ENCODE measurements around the gene MLEC.

Gene MLEC, protein sequence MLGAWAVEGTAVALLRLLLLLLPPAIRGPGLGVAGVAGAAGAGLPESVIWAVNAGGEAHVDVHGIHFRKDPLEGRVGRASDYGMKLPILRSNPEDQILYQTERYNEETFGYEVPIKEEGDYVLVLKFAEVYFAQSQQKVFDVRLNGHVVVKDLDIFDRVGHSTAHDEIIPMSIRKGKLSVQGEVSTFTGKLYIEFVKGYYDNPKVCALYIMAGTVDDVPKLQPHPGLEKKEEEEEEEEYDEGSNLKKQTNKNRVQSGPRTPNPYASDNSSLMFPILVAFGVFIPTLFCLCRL

DNA sequence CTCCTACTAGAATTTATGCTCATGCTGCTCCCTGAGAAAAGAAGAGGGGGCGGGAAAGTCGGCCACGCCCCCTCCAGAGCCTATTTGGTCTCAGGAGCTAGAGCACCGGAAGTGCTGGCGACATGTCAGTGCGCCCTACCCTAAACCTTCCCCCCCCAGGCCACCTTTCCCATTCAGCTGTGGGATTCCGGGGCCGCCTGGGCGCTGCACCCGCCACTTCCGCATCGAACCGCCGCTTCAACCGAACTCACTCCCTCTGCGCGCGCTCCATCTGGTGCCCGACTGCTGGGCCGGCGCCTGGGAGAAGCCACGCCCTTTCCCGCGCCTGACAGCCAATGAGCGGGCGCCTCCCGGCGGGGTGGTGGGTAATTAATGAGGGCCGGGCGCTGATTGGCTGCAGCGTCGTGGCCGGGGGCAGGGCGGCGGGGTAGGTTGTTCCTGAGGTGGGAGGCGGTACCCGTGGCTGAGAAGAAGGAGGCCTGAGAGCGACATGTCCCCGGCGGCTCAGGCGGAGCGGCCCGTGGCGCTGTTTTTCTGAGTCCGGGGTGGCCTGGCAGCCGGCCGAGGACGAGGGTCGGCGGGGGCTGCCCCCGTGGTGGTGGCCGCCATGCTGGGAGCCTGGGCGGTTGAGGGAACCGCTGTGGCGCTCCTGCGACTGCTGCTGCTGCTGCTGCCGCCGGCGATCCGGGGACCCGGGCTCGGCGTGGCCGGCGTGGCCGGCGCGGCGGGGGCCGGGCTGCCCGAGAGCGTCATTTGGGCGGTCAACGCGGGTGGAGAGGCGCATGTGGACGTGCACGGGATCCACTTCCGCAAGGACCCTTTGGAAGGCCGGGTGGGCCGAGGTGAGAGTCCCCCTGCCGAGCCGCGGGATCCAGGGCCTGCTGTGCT lies at the start of gene MLEC:
MLEC (plus strand) TSS at position 460 of the 888 bp plus-strand sequence; CDS start at position 608, 148 bp downstream.
- DNase-seq = peak; percentile 99

DNA sequence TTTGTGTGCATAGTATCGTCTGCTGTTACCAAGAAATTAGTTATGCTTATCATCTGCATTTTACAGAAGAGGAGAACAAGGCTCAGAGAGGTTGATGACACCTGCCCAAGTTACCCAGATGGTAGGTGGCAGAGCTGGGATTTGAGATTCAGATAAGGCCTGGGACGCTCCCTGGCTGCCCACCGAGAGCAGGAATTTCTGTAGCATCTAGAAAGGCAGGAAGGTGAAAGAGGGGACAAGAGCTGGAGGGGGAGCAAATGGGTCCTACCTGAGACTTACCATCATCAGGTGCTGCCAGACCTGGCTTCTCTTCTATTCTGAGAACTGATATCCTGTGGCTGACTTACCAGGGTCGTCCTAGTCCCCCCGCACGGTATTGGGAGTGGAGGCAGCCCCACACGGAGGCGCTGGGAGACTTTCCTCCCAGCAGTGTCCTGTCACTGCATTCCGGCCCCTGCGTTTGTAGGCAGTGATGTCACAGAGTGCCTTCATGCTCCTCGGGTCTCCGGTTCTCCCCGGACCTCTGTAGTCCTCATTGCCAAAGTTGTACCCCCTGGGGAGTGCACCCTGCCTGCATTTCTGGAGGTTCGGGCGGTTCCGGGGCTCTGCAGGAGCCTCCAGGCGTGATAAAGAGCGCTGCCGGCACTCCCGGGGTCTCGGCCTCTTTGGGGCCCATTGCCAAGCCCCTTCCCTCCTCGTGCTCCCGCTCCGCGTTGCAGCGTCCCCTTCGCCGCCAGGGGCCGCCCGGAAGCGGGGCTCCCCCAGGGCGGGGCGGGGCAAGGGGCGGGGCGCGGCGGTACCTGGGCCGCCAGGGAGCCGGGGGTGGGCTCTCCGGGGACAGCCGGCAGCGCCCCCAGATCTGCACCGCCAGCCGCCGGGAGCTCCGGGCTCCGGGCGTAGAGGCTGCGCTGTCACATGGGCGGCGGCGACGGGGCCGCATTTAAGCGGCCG lies 46.9 kb upstream of the MLEC start, which contains the start of gene CABP1:
CABP1 (plus strand) TSS at position 856 of the 951 bp plus-strand sequence; CDS start at position 916, 60 bp downstream.
- DNase-seq = no peak

DNA sequence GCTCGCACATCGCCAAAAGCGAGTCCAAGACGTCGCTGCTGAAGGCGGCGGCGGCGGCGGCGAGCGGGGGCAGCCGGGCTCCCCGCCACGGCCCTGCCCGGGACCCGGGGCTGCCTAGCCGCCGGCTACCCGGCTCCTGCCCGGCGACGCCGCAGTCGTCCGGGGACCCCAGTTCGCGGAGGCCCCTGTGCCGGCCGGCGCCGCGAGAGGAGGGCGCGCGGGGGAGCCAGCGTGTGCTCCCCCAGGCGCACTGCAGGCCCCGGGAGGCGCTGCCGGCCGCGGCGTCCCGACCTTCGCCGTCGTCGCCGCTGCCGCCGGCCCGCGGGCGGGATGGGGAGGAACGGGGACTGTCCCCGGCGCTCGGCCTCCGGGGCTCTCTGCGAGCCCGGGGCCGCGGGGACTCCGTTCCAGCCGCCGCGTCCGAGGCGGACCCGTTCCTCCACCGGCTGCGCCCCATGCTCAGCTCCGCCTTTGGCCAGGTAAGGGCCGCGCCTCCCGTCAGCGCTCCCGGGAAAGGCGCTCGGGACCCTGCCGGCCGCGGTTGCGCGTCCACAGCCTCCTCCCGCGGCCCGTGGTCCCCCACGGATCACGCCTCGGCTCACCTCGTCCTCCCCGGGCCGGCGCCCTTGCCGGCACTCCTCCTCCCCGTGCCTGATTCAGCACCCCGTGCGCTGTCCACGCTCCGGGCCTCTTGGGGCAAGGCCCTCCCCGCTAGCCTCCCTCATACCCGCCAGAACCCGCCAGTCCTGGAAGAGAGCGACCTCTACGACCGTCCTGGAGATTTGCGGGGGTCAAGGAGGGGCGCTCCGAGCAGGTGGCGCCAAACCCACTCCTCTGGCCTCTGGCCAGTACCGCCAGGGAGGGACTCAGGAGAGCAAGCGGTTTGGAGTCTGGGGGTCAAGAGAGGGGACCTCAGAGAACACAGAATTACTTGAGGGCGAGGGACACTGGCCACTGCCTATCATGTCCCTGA lies 45.8 kb upstream of the MLEC start:
- peak; percentile 71 for DNase-seq

DNA sequence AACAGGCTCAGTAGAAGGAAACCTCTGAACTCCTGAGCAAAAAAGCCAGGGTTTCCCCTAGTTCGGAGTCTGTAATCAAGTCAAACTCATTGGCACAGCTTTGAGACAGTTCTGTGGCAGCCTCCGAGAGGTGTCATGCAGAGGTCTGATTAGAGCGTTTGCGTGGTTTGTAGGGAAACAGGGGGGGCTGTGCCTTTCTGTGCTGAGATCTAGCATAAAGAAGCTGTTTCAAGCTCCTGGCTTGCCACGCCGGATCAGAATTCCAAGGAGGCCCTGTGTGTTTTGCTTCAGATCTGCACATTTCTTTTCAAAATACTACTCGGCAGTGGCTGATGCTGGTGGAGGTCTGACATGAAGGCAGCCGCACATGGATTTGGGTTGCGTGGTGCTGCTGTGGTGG lies 44.8 kb upstream of the MLEC start:
- DNase-seq = no peak

DNA sequence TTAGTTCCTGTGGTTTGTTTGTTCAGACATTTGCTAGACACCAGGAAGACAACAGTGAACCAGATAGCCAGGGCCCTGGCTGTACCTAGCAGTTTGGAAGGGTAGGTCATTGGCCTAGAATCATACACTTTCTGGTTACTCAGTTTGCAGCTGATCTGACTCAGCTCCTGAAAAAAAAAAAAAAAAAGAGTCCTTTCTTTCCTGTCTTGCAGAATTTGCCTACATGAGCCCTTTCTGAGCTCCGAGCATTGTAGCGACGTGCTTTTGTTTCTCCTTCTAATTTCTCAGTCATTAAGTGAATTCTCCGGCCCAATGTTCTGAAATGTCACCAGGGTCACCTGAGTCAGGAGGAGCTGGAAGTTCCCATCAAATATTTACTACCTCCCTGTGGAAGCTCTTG lies 44.1 kb upstream of the MLEC start:
- DNase-seq = no peak

DNA sequence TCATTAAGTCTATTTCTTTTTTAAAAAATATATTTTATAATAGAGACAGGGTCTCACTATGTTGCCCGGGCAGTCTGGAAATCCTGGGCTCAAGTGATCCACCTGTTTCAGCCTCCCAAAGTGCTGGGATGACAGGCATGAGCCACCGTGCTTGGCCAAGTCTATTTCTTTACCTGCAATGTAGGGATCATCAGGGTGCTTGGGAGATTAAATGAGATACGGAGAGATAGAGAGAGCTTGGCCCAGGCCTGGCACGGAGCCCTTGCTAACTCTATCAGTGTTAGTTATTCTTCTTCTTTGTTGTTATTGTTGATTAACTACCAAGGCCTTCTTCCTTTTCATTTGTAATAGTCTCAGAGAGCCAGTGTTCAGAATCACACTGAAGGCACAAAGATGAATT lies 43.4 kb upstream of the MLEC start:
- DNase-seq = no peak

DNA sequence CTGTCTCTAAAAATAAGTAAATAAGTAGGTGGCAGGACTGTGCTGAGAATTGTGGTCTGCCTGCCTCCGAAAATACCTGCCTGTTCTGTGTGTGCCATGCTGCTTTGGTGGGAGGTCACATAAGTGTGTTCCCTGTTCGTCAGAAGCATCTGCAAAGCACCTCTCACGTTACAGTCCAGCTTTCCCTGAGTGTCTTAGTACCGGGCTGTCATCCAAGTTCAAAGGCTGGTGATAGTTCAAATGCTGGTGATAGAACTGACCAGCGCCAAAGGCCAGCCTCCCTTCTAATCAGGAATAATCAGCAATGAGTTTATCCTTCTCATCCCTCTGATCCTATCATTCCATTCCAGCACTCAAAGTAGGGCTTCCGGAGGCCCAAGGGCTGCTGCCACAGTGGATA lies 40.9 kb upstream of the MLEC start:
- DNase-seq = no peak

DNA sequence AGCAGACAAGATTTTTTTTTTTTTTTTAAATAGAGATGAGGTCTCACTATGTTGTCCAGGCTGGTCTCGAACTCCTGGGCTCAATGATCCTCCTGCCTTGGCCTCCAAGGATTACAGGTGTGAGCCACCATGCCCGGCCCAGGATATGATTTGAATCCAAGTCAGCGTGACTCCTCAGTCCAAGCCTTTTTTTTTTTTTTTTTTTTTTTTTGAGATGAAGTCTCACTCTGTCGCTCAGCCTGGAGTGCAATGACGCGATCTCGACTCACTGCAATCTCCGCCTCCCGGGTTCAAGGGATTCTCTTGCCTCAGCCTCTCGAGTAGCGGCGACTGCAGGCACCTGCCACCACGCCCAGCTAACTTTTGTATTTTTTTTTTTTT lies 39.6 kb upstream of the MLEC start:
- no peak for DNase-seq

DNA sequence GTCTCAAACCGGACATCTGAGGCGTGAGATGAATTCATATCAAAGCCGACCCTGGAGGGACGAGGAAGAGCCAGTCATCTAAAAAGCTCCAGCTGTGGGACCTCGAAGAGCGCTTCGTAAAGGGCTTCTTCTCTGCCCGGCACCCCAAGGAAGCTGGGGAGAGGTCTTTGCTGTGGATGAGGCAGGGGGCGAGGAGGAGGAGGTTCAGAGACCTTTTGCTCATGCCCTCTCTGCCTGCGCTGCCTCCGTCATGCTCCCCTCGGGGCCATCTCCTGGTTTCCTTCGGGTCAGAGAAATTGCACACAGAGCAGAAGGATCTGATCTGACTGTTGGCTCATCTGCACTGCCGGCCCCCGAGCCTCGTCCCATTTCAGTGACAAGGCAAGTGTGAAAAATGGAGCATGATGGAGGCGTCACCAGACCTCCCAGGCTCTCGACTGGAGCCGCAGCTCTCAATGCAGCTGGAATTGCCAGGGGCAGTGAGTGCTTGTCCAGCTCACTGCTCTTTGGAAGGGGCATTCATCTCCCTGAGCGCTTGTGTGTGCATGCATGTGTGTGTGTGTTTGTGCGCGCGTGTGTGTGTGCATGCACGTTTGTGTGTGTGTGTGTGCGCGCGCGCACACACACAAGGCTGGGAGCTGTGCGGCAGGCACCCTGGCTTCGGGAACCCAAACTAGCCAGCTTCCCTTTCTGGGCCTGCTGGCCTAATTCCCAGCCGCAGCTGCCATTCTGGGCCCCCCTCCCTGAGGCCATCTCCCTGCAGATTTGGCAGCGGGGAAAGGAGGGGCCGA lies 37.3 kb upstream of the MLEC start:
- peak; percentile 48 for DNase-seq

DNA sequence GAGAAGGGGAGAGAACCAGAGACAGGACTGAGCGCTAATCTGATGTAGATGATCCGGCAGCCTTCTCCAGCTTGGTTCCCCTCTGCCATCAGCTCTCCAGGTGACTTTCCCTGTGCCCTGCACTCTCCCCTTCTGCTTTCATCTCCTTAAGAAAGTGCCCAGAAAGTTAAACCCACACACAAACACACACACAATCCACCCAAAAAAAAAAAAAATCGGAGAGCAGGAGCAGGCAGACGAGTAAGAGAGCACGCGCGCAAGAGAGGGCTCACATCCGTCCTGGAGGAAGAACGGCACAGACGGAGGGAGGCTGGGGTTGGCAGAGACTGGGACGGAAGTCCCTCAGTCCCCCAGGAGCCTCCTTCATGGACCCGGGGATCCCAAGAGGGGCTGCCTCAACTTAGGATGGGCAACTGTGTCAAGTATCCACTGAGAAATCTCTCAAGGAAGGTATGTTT lies 36.7 kb upstream of the MLEC start:
- no peak for DNase-seq

DNA sequence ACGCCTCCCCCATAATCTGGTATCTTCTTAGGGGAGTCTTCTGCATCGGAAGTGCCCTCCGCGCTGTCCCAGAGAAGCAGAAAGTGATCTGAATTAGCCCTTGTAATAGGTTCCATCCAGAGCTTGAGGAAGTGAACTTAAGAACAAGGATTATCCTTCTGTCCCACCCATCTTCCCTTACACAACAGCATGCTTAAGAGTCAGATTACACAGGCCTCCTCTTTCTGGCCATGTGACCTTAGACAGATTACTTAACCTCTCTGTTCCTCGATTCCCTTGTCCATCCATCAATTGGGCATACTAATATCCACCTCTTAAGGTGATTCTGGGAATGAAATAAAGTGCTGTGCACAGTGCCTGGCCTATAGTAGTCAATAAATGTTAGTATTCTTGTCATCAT lies 35.1 kb upstream of the MLEC start:
- DNase-seq = no peak

DNA sequence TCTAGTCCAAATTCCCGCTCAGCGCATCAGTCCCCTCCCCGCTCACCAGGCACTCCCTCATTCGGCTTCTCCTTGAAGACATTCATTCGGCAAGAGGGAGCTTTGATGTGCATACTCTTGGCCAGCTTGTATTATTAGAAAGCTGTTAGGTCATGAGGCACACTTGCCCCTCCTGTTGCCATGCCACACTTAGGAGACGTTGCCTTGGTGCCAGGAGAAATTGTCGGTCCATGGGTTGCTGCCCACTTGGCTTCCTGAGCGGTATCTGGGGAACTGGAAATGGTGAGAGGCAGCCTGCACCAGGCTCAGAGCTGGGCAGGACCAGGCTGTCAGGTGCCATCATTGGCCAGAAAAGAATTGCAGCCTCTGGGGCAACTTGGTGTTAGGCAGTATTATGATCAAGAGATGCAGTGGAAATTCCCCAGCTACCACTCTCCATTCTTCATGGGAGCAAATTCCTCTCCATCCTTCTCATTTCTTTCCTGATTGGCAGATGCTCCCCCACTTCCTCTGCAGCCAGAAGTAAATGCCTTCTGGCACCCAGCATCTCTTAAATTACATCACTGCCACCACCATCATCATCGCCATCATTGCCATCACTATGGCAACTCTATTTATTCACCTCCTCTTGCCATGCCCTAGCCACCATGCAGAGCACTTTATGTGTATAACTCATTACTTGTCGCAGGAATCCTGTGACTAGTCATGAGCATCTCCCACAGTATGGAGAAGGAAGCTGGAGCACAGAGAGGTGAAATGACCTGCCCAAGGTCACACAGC lies 34.1 kb upstream of the MLEC start:
- no peak for DNase-seq

DNA sequence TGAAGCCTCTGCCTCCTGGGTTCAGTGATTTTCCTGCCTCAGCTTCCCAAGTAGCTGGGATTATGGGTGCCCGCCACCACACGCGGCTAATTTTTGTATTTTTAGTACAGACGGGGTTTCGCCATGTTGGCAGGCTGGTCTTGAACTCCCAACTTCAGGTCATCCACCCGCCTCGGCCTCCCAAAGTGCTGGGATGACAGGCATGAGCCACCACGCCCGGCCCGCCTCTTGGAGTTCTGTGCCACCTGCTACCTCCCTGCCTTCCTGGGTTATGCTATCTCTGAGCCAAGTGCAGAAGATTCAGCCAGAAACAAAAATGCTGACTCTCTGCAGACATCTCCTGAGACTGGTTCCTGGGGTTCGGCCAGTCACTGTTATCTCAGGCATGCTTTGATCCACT lies 33.3 kb upstream of the MLEC start:
- no peak for DNase-seq

DNA sequence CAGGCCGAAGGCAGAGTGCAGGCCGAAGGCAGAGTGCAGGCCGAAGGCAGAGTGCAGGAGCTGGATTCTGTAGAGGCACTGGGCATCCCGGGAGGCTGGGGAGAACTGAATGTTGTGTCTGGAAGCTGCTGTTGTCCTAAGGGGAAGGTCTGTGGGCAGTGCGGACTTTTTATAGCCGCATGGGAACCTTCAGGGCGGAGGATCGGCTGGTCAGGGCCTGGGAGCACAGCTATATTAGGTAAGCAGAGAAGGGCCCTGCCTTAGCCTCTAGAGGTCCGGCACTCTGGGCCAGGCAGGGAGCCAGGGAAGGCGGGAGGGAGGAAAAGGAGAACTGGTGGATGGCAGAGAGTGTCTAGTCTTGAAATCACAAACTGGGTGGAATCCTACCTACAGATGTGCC lies 32.3 kb upstream of the MLEC start:
- DNase-seq = peak; percentile 30

DNA sequence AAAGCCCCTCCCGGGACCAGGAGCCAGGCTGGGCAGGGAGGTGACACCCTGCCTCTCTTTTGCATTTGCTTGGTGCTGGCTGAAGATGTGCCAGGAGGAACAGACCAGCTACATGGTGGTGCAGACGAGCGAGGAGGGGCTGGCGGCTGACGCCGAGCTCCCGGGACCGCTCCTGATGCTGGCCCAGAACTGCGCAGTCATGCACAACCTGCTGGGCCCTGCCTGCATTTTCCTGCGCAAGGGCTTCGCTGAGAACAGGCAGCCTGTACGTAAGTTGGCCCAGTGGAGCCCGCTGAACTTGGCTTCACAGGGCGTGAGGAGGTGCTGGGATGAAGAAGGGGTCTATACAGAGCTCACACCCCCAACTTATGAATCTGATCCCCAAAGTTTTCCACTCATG lies 30.9 kb upstream of the MLEC start:
- no peak for DNase-seq

DNA sequence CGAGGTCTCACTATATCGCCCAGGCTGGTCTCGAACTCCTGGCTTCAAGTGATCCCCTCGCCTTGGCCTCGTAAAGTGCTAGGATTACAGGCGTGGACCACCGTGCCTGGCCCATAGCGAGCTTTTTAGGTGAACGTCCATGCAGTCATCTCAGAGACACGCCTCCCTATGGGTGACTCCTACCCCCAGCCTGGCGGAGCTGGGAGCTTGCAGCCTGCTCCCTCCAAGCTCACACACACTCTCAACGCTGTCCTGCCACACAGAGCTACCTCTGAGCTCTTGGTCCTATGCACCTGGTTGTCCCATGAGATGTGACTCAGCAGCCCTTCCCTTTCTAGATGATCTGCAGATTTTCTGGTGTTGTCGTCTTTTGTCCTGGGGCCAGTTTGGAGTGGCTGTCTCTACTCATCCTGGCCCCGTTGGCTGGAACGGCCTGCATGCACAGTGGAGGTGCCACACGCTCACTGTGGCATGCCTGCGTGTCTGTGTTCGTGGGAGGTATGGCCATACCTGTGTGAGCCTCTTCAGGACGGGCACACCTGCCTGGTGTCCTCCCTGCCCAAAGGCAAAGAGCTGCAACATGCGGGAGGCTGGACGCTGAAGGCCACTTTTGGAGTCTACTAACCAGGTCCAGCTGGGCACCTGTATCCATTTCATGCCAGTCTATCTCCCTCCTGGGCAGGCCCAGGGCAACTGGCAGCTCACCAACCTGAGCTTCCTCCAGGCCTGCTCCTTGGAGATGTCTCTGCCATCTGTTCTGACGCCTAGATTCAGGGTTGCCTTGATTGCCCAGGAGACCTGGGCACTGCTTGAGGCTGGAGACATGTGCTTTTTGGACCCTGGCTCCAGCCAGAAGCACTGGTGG lies 28.4 kb upstream of the MLEC start:
- DNase-seq = no peak

DNA sequence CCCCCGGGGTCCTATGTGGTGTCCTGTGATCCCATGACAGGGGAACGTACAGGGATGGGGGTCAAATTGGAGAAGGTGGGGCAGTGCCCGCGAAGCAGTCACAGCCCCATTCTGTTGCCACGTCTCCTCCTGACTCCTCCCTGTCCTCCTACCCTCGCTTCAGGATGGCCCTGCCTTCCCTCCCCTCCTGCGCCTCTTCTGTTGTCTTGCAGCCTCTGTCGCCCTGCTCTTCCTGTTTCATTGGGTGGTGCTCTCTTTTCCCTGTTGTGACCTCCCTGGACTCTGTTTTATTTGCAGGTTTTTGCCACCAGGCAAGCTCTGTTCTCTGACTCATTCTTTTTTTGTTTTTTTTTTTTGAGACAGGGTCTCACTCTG lies 27.8 kb upstream of the MLEC start:
- DNase-seq = no peak

DNA sequence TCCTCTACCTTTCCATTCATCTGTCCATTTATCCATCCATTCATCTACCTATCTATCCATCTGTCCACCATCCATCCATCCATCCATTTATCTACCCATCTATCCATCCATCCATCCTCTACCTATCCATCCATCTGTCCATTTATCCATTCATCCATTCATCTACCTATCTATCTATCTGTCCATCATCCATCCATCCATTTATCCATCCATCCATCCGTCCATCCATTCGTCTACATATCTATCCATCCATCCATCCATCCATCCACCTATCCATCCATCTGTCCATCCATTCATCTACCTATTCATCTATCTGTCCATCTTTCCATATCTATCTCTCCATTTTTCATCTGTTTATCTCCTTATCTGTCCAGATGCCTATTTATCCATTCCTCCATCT lies 25.5 kb upstream of the MLEC start:
- DNase-seq = no peak

DNA sequence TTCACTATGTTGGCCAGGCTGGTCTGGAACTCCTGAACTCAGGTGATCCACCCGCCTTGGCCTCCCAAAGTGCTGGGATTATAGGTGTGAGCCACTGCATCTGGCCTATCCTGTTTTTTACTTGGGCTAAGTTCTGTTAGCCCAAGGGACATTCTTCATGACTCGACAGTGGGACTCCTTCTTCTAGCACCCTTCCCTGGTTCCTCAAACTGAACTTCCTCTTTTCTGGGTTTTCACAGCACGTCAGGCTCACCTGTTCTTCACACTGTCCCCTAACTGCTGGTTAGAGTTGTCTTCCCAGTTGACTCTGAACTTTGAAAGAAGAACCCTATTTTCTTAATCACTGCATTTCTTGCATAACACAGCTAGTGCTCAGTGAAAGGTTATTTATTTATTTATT lies 24.1 kb upstream of the MLEC start:
- DNase-seq = no peak

Measured in right hindlimb (tissue), 1 donor.